HG03571 (cell line): ENCODE measurements around the gene CDC34.
A peak's percentile ranks its signal among the peaks of the same experiment; 100 is the strongest.

Experiments
- ATAC-seq: cut with Tn5 transposase; IDR thresholded peaks from one replicate; pipeline ENCODE4 v1.9.1; 2021; ENCODE audit not compliant: unreplicated experiment

CDC34 gene

GRCh38 chr19:531753-532560 lies at the start of gene CDC34:
TSS of gene CDC34 (plus strand) at chr19:531760. CDS start at chr19:531932, 172 bp downstream.
- no peak for ATAC-seq

- no peak for ATAC-seq
Measured at GRCh38 chr19:482186-483041, 49.1 kb upstream of the CDC34 start.

- ATAC-seq: no peak
Measured at GRCh38 chr19:483332-484072, 48.1 kb upstream of the CDC34 start.

- ATAC-seq: no peak
Measured at GRCh38 chr19:484494-484893, 47.1 kb upstream of the CDC34 start.

DNA sequence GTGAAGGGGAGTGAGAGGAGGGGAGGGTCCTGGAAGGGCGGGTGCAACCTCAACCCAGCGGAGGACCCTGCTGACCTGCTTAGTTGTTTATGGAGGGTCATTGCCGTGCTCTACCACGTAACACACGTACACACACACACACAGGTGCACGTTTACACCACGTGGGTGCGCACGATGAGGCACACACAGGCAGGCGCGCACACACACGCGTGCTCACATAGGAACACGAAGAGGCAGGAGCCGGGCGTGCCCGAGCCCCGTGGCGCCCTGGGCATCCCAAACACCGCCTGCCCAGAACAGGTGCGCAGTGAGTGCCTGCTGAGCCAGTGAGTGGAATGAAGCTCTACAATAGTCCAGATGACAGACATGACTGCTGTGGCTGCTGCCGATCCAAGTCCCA lies 46.5 kb upstream of the CDC34 start:
- no peak for ATAC-seq

DNA sequence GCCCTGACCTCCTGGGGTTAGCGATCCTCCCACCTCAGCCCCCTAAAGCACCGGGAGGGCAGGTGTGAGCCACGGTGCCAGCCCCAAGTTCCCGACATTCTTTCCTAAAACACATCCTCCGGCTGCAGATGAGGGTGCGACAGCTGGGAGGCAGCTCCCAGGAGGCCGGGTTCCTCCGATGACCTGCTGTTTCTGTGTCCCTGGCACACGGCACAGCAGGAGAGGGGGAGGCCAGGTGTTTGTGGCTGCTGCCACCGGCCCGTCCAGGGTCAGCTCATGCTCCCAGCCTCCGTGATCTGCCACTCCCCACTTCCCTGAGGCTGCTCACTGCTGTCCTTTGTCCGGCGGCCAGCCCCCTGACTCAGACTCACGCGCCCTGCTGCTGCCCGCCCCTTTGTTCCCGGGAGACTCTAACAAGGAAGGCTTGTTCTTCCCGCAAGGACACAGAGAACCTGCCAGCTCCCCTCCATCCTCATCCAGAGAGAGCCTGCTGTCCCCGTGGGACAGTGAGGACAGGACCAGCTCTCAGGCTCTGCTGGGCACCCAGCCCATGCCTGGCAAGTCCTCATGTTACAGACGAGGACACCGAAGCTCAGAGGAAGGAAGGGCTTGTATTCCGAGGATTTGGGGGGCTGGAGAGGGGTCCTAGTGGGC lies 45.9 kb upstream of the CDC34 start:
- no peak for ATAC-seq

- ATAC-seq: peak; percentile 68
Measured at GRCh38 chr19:488505-489417, 42.8 kb upstream of the CDC34 start.

DNA sequence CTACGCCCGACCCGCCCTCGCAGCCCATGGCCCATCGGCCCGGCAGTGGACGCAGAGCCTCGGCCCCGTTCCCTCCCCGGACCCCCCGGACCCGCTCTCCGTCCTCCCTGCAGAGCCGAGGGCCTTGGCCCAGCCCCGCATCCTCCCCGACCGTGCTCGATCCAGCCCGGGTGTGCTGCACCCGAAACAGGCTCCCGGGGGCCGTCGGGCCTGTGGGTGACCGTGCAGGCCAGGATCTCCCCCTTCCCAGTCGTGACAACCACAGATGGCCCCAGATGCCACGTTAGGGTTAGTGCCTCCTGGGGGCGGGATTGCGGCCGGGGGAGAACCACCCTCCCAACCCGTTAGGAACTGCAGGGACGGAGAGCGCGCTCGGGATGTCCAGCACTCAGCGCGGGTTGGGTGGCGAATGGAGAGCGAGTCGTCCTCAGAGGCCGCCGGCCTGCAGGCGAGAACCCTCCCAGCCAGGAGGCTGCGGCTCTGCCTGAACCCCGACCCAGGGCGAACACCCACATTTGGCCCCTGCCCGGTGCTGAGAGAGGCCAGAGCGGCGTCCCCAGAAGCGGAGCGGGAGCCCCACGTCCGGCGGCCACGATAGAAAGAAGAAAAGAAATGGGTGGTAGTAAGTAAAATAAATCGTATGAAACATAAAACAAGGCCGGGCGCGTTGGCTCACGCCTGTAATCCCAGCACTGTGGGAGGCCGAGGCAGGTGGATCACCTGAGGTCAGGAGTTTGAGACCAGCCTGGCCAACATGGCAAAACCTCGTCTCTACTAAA lies 42.0 kb upstream of the CDC34 start:
- no peak for ATAC-seq

- ATAC-seq: no peak
Measured at GRCh38 chr19:491146-491741, 40.3 kb upstream of the CDC34 start.

- no peak for ATAC-seq
Measured at GRCh38 chr19:492091-492531, 39.4 kb upstream of the CDC34 start.

GRCh38 chr19:493391-494170 lies 38.0 kb upstream of the CDC34 start:
- ATAC-seq: no peak

GRCh38 chr19:494171-495080 lies 37.1 kb upstream of the CDC34 start:
- no peak for ATAC-seq

DNA sequence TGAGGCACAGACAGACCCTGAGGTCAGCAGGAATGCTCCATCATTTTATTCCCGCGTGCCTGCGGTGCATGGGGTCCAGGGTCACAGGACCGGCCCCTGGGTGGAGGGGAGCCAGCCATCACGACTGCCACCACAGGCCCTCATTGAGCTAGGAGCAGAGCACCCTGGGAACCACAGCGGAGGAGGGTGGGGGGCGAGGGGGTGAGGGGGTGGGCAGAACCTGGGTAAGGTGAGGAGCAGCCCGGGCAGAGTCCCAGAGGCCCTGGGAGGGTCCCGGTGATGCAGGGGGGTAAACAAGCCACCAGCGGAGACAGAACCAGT lies 36.5 kb upstream of the CDC34 start:
- no peak for ATAC-seq

- no peak for ATAC-seq
Measured at GRCh38 chr19:495402-496111, 36.0 kb upstream of the CDC34 start.

DNA sequence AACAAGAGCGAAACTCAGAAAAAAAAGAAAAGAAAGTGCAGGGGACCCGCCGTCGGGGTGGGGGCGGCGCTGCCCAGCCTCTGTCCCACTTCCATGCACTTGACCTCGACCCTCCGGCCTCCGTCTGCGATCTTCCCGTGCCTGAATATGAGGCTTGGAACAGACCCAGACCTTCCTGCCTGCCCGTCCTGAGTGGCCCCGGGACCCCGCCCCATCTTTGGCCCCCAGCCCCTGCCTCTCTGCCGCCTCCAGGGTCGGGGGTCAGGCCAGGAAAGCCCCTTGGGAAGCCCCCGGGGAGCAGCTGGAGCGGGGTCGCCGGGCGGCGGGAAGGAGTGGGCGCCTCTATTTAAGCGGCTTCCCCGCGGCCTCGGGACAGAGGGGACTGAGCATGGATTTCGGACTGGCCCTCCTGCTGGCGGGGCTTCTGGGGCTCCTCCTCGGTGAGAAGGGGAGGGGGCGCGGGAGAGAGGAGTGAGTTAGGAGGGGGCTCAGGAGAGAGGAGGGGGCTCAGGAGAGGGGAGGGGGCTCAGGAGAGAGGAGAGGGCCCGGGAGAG lies 35.4 kb upstream of the CDC34 start, which contains the start of gene MADCAM1:
TSS of gene MADCAM1 (plus strand) at position 375 of the 554 bp plus-strand sequence. CDS start at position 389, 14 bp downstream.
- no peak for ATAC-seq

- no peak for ATAC-seq
Measured at GRCh38 chr19:496986-497385, 34.6 kb upstream of the CDC34 start.
